DND-41 (cell line): ENCODE results near the gene TSSC4.

Source experiments
- ATAC-seq: fragments of 200-7000 bp; cut with Tn5 transposase; 3 replicates; pipeline ENCODE4 v1.9.1; 2021; ENCODE audit warnings: low read depth; ENCODE audit not compliant: insufficient read depth
- DNase-seq: peaks from one replicate; pipeline ENCODE4 v3.0.0-alpha.2; 2020
- H2AFZ ChIP-seq: 2 replicates; pipeline ENCODE4 v1.6.0; 2012; ENCODE audit warnings: low read depth, low read length
- H3K27ac ChIP-seq: 2 replicates; pipeline ENCODE4 v1.5.1; 2012; ENCODE audit warnings: low read length, inconsistent platforms
- H3K27me3 ChIP-seq: fragments of 200-600 bp; sonication (generic); 2 replicates; pipeline ENCODE4 v1.6.0; 2012; ENCODE audit warnings: low read length, mild to moderate bottlenecking, inconsistent platforms; ENCODE audit not compliant: insufficient read depth, poor library complexity
- H3K36me3 ChIP-seq: 2 replicates; pipeline ENCODE4 v1.5.1; 2012; ENCODE audit warnings: low read length, inconsistent platforms; ENCODE audit not compliant: insufficient read depth
- H3K4me1 ChIP-seq: 2 replicates; pipeline ENCODE4 v1.5.1; 2012; ENCODE audit warnings: mild to moderate bottlenecking, low read length; ENCODE audit not compliant: insufficient read depth
- H3K4me2 ChIP-seq: 2 replicates; pipeline ENCODE4 v1.6.0; 2012; ENCODE audit warnings: mild to moderate bottlenecking, moderate library complexity, low read length, inconsistent platforms; ENCODE audit not compliant: insufficient read depth
- H3K4me3 ChIP-seq, 2 experiments: fragments of 200-600 bp in 1 of 2; shearing (Covaris generic) in 1 of 2; 2 replicates each; pipeline ENCODE4 v1.5.1; 2012 to 2016; ENCODE audit warnings: inconsistent platforms in 2 of 2, low read length in 2 of 2, mild to moderate bottlenecking in 2 of 2, low read depth in 1 of 2, moderate library complexity in 1 of 2
- H3K79me2 ChIP-seq: 2 replicates; pipeline ENCODE4 v1.6.0; 2012; ENCODE audit warnings: low read length, inconsistent platforms; ENCODE audit not compliant: insufficient read depth
- H3K9ac ChIP-seq: 2 replicates; pipeline ENCODE4 v1.6.0; 2012; ENCODE audit warnings: low read depth, mild to moderate bottlenecking, inconsistent platforms, low read length, moderate library complexity
- H3K9me3 ChIP-seq: 2 replicates; pipeline ENCODE4 v1.5.1; 2012; ENCODE audit warnings: low read length, moderate library complexity, mild to moderate bottlenecking, inconsistent platforms; ENCODE audit not compliant: insufficient read depth, severe bottlenecking
- H4K20me1 ChIP-seq: 2 replicates; pipeline ENCODE4 v1.6.0; 2012; ENCODE audit warnings: low read length; ENCODE audit not compliant: insufficient read depth
- CTCF ChIP-seq: IDR thresholded peaks from 2 replicates; pipeline ENCODE4 v1.5.1; 2012; ENCODE audit warnings: borderline replicate concordance, low read length, moderate library complexity, mild to moderate bottlenecking; ENCODE audit not compliant: poor library complexity, severe bottlenecking; ENCODE audit errors: extremely low read depth
- EZH2 ChIP-seq: IDR thresholded peaks from 3 replicates; pipeline ENCODE4 v1.6.1; 2012; ENCODE audit warnings: borderline replicate concordance, low read depth, mild to moderate bottlenecking, moderate library complexity, low read length, inconsistent platforms; ENCODE audit not compliant: severe bottlenecking

TSSC4 gene

GRCh38 chr11:2388431-2389376 is 11.8 kb upstream of the TSSC4 start:
- no peak for ATAC-seq
- H3K4me1 ChIP-seq: peaks cover 15% of the 10 kb centered on the region; the same call in 1 of the 2 replicates
- no peak overlapping the region for H3K27ac ChIP-seq
- H2AFZ ChIP-seq: no peak overlapping the region
- no peaks in the 10 kb centered on the region for H3K27me3 ChIP-seq
- H3K9ac ChIP-seq: no peak overlapping the region
- H3K9me3 ChIP-seq: no peaks in the 10 kb centered on the region
- H4K20me1 ChIP-seq: peaks cover 96% of the 10 kb centered on the region
- H3K79me2 ChIP-seq: peaks cover 89% of the 10 kb centered on the region
- no peak overlapping the region for H3K4me2 ChIP-seq
- H3K4me3 ChIP-seq: no peak overlapping the region
- no peak for DNase-seq
- peaks cover 84% of the 10 kb centered on the region for H3K36me3 ChIP-seq
- TF ChIP-seq EZH2 (no peak), CTCF (no peak)

- no peak for ATAC-seq
- Histone ChIP-seq H4K20me1 (peaks cover 99% of the 10 kb centered on the region), H3K9ac (no peak overlapping the region)
These were observed 11.0 kb upstream of the TSSC4 start for GRCh38 chr11:2389377-2390026.

GRCh38 chr11:2390091-2390724 is 10.3 kb upstream of the TSSC4 start:
- no peak overlapping the region for H3K9ac ChIP-seq
- H4K20me1 ChIP-seq: peaks cover 97% of the 10 kb centered on the region
- no peak overlapping the region for H2AFZ ChIP-seq
- H3K4me2 ChIP-seq: no peak overlapping the region
- ATAC-seq (no peak), DNase-seq (no peak)
- no peaks in the 10 kb centered on the region for H3K27me3 ChIP-seq
- peaks cover 5% of the 10 kb centered on the region; the same call in 1 of the 2 replicates for H3K4me1 ChIP-seq
- no peak for TF ChIP-seq CTCF
- no peaks in the 10 kb centered on the region for H3K9me3 ChIP-seq
- H3K4me3 ChIP-seq: no peak overlapping the region
- H3K79me2 ChIP-seq: peaks cover 81% of the 10 kb centered on the region
- no peak overlapping the region for H3K27ac ChIP-seq
- peaks cover 92% of the 10 kb centered on the region for H3K36me3 ChIP-seq

More at GRCh38 chr11:2389377-2390026, 11.0 kb upstream of the TSSC4 start:
- H2AFZ ChIP-seq: no peak overlapping the region
- peaks cover 88% of the 10 kb centered on the region for H3K79me2 ChIP-seq
- H3K27me3 ChIP-seq: no peaks in the 10 kb centered on the region
- no peak overlapping the region for H3K4me3 ChIP-seq
- H3K36me3 ChIP-seq: peaks cover 92% of the 10 kb centered on the region
- no peak for TF ChIP-seq EZH2
- peak; percentile 26 for TF ChIP-seq CTCF
- peaks cover 12% of the 10 kb centered on the region; the same call in 1 of the 2 replicates for H3K4me1 ChIP-seq
- no peaks in the 10 kb centered on the region for H3K9me3 ChIP-seq
- no peak overlapping the region for H3K4me2 ChIP-seq
- H3K27ac ChIP-seq: no peak overlapping the region
- no peak for DNase-seq
